ENCODE results near the gene VAPA.

DNA sequence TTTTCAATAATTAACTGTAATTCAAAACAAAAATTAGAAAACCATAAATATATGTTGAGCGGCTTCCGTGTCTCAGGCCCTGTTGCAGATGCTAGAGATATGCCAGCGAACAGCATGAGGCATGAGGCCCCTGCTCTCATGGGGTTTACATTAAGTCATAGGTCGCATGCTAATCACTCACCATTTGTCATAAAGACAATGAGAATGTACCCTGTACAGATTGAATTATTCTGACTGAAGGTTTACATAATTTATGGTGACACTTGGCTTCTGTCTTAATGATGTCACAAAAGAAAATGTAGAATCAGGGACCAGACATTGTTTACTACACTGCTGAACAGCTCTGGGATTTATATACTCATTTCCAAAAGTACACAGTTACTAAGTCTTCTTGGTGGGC lies 5.9 kb upstream of the VAPA start:
- TF ChIP-seq CTCF (IDR thresholded peaks at IDR 0.05) = no peak
- no peak for TF ChIP-seq ZFX (IDR thresholded peaks at IDR 0.05; ENCODE audit: borderline replicate concordance)

Measured in 22Rv1 (cell line).